HepG2 (cell line): ENCODE data around the gene PACS1. TPM values are rescaled to one million over a fixed set of nuclear protein-coding genes. Genes with fewer than 3 reads are reported as not detected.

Experiments
- ATAC-seq: fragments of 200-7000 bp; cut with Tn5 transposase; 3 replicates; pipeline ENCODE4 v1.9.1; 2020; ENCODE audit warnings: mild to moderate bottlenecking, moderate library complexity
- BruUV-seq: library from RNA; stranded (reverse); fragments of 400-500 nt; replicated peaks from 2 replicates; lab custom pipeline; 2021; lab: Mats Ljungman, UMichigan
- CTCF ChIA-PET: fragments of 300-600 bp; formaldehyde crosslinking; extraction: SDS; loops from one replicate; lab custom pipeline; 2021; ENCODE audit warnings: low total read pairs, inconsistent platforms, low intra/inter-chr PET ratio; lab: Yijun Ruan, JAX
- POLR2A ChIA-PET: fragments of 350-600 bp; sonication (Branson Sonifier 250); formaldehyde crosslinking; loops from one replicate; lab custom pipeline; 2020; ENCODE audit warnings: antibody characterized with exemption, inconsistent platforms; lab: Yijun Ruan, JAX
- DNase-seq: peaks from one replicate; pipeline ENCODE4 v3.0.0-alpha.2; 2015; ENCODE audit warnings: low spot score
- FAIRE-seq: peaks from 3 replicates; lab custom pipeline; 2011; peaks lifted over from hg19 to GRCh38; lab: Jason Lieb, UNC
- H2AFZ ChIP-seq: one replicate; pipeline ENCODE4 v1.6.1; 2011; ENCODE audit warnings: low read length, inconsistent platforms
- H3K27ac ChIP-seq: fragments of 300-600 bp; 3 replicates; pipeline ENCODE4 v1.8.0; 2011; ENCODE audit warnings: mixed run types, mild to moderate bottlenecking, mixed read lengths, low read length, inconsistent platforms; ENCODE audit not compliant: insufficient read depth; ENCODE audit errors: extremely low read length
- H3K27me3 ChIP-seq, 2 experiments: fragments of 200-600 bp in 1 of 2; 2 replicates in 1 of 2; 3 replicates in 1 of 2; pipeline versions ENCODE4 v1.6.0 to v1.8.0; 2011; ENCODE audit warnings: low read length in 2 of 2, mild to moderate bottlenecking in 2 of 2, moderate library complexity in 2 of 2, inconsistent platforms in 1 of 2; ENCODE audit not compliant: insufficient read depth in 2 of 2, control insufficient read depth in 1 of 2
- H3K36me3 ChIP-seq, 2 experiments: fragments of 200-600 bp in 1 of 2; replicated peaks in 1 of 2; 2 replicates in 1 of 2; 3 replicates in 1 of 2; pipeline versions ENCODE4 v1.5.1 to v1.8.0; 2011; ENCODE audit warnings: low read length in 2 of 2, inconsistent platforms in 1 of 2; ENCODE audit not compliant: insufficient read depth in 2 of 2, control insufficient read depth in 1 of 2
- H3K4me1 ChIP-seq: 2 replicates; pipeline ENCODE4 v1.5.1; 2012; ENCODE audit warnings: low read length, inconsistent platforms; ENCODE audit not compliant: insufficient read depth
- H3K4me2 ChIP-seq: 2 replicates; pipeline ENCODE4 v1.6.0; 2011; ENCODE audit warnings: low read depth, low read length, inconsistent platforms
- H3K4me3 ChIP-seq, 3 experiments: fragments of 200-600 bp in 1 of 3; sonication (generic), shearing (Covaris generic) in 1 of 3; replicated peaks in 1 of 3; 2 replicates each; pipeline ENCODE4 v1.5.1; 2011 to 2016; ENCODE audit warnings: low read length in 3 of 3, inconsistent platforms in 2 of 3, low read depth in 2 of 3, mild to moderate bottlenecking in 2 of 3, control low read depth in 1 of 3, mixed read lengths in 1 of 3; ENCODE audit not compliant: insufficient read depth in 1 of 3
- H3K79me2 ChIP-seq: one replicate; pipeline ENCODE4 v1.6.1; 2011; ENCODE audit warnings: low read length, inconsistent platforms; ENCODE audit not compliant: insufficient read depth
- H3K9ac ChIP-seq: 2 replicates; pipeline ENCODE4 v1.6.0; 2011; ENCODE audit warnings: mild to moderate bottlenecking, low read depth, low read length, inconsistent platforms; ENCODE audit not compliant: insufficient read depth
- H3K9me3 ChIP-seq: 2 replicates; pipeline ENCODE4 v1.5.1; 2012; ENCODE audit warnings: mild to moderate bottlenecking, low read length
- H4K20me1 ChIP-seq: 2 replicates; pipeline ENCODE4 v1.6.0; 2011; ENCODE audit warnings: inconsistent platforms, mild to moderate bottlenecking, low read length, moderate library complexity; ENCODE audit not compliant: insufficient read depth
- ATF7-NPFF ChIP-seq: sonication (generic); formaldehyde crosslinking; IDR thresholded peaks from 2 replicates; pipeline ENCODE4 v1.8.1; 2023; ENCODE audit warnings: mild to moderate bottlenecking, low read depth, missing genetic modification reagents, moderate library complexity
- ETS1 ChIP-seq: sonication (generic); formaldehyde crosslinking; IDR thresholded peaks from 2 replicates; pipeline ENCODE4 v1.4.0; 2020; ENCODE audit warnings: missing genetic modification reagents
- GTF2F1 ChIP-seq: fragments of 150-350 bp; IDR thresholded peaks from 2 replicates; pipeline ENCODE4 v1.6.1; 2014; ENCODE audit warnings: low read length
- MBNL3 ChIP-seq: fragments of 250-450 bp; sonication (Bioruptor Pico); conservative IDR thresholded peaks from 2 replicates; pipeline ENCODE4 v1.8.0; 2022; ENCODE audit warnings: mild to moderate bottlenecking, inconsistent platforms
- MYNN ChIP-seq: sonication (generic); formaldehyde crosslinking; IDR thresholded peaks from 2 replicates; pipeline ENCODE4 v1.4.0; 2020; ENCODE audit warnings: mild to moderate bottlenecking, low read depth, missing genetic modification reagents
- NFAT5 ChIP-seq: sonication (generic); formaldehyde crosslinking; IDR thresholded peaks from 2 replicates; pipeline ENCODE4 v1.4.0; 2020; ENCODE audit warnings: missing genetic modification reagents
- POGK ChIP-seq: sonication (generic); formaldehyde crosslinking; conservative IDR thresholded peaks from 2 replicates; pipeline ENCODE4 v1.8.0; 2022; ENCODE audit warnings: mild to moderate bottlenecking, moderate library complexity, missing genetic modification reagents
- TFDP1 ChIP-seq: IDR thresholded peaks from 2 replicates; pipeline ENCODE4 v1.6.1; 2016; ENCODE audit warnings: missing compliant biosample characterization, missing genetic modification reagents, borderline replicate concordance
- TFDP2 ChIP-seq: sonication (generic); formaldehyde crosslinking; IDR thresholded peaks from 2 replicates; pipeline ENCODE4 v1.4.0; 2020; ENCODE audit warnings: missing genetic modification reagents
- ZFP36L2 ChIP-seq: sonication (generic); formaldehyde crosslinking; IDR thresholded peaks from 2 replicates; pipeline ENCODE4 v1.4.0; 2020; ENCODE audit warnings: missing genetic modification reagents
- ZNF138 ChIP-seq: sonication (generic); formaldehyde crosslinking; IDR thresholded peaks from 2 replicates; pipeline ENCODE4 v1.5.0; 2020; ENCODE audit warnings: mild to moderate bottlenecking, low read depth, missing genetic modification reagents
- ZNF33A ChIP-seq: sonication (generic); formaldehyde crosslinking; IDR thresholded peaks from 2 replicates; pipeline ENCODE4 v1.5.1; 2020; ENCODE audit warnings: missing genetic modification reagents, mild to moderate bottlenecking, moderate library complexity, borderline replicate concordance
- ZNF672 ChIP-seq: sonication (generic); formaldehyde crosslinking; IDR thresholded peaks from 2 replicates; pipeline ENCODE4 v1.8.1; 2022; ENCODE audit warnings: missing genetic modification reagents
- ZNF678 ChIP-seq: sonication (generic); formaldehyde crosslinking; IDR thresholded peaks from 2 replicates; pipeline ENCODE4 v1.4.0; 2020; ENCODE audit warnings: mild to moderate bottlenecking, missing genetic modification reagents
- WGBS: methylation state at CpG from one replicate; pipeline ENCODE4 v1.1.6; 2017; ENCODE audit warnings: low lambda C conversion rate; 5-methylcytosine and 5-hydroxymethylcytosine counted together
- in situ Hi-C: cut with HindIII; loops from 2 replicates; pipeline ENCODE4 v1.10.0; 2017; ENCODE audit warnings: low pct_unique_long_range_greater_than_20kb; ENCODE audit not compliant: extremely low pct_ligation_motif_present
- intact Hi-C: fragments of 100-400 bp; cut with micrococcal nuclease; formaldehyde crosslinking; loops from one replicate; pipeline ENCODE4 v1.10.0; 2022; ENCODE audit not compliant: unreplicated experiment
- polyA plus RNA-seq, 8 experiments: library from polyadenylated mRNA; depleted of rRNA in 3 of 8; stranded (reverse) in 7 of 8; unstranded in 1 of 8; fragments of >200 nt; fragmentation: Illumina TruSeq in 4 of 8; extraction: Trizol in 4 of 8; gene quantifications; 2 replicates each; pipeline versions ENCODE4 v1.2.1 to v1.2.3, GENCODE V29; 2011 to 2016; ENCODE audit warnings: low read depth in 4 of 8, missing spikeins in 1 of 8, mixed read lengths in 1 of 8; ENCODE audit not compliant: insufficient read depth in 1 of 8
- total RNA-seq, 5 experiments: library from RNA; depleted of rRNA; stranded (reverse); fragments of >200 nt; fragmentation: Illumina TruSeq; extraction: Trizol; gene quantifications; 2 replicates each; pipeline ENCODE4 v1.2.3, GENCODE V29; 2016; ENCODE audit warnings: low read depth in 1 of 5

The PACS1 gene
- total and polyA plus RNA-seq, 2 of the 13 experiments (the other 11 are each of a cell fraction or from before 2014, with no cell fraction given), result 7.6 to 8.6 TPM

- no peaks in the 10 kb centered on the region for H3K27me3 ChIP-seq
- no peaks in the 10 kb centered on the region for H3K9me3 ChIP-seq
- in situ Hi-C loops, result no loop called here
- no peak overlapping the region for H3K9ac ChIP-seq
- DNase-seq (no peak), FAIRE-seq (no peak), ATAC-seq (no peak)
- no peak overlapping the region for H2AFZ ChIP-seq
- intact Hi-C loops, result no loop called here
- BruUV-seq, result no TSS peak
- WGBS, result 85% methylated on average over 6 of the region's 6 CpGs
- no peaks in the 10 kb centered on the region for H4K20me1 ChIP-seq
- no peak overlapping the region for H3K4me2 ChIP-seq
- no peak overlapping the region for H3K27ac ChIP-seq
- no peaks in the 10 kb centered on the region for H3K79me2 ChIP-seq
- no peak overlapping the region for H3K4me3 ChIP-seq
- POLR2A ChIA-PET, result no interaction called here
- H3K4me1 ChIP-seq, result no peaks in the 10 kb centered on the region
- CTCF ChIA-PET, result no interaction called here
- H3K36me3 ChIP-seq, result peaks cover 3 to 15% of the 10 kb centered on the region in 2 experiments; a peak in 4 of 5 replicates
- TF ChIP-seq TFDP1 (CRISPR knock-in tag), result no peak
- TF ChIP-seq ZNF672 (CRISPR knock-in tag), result no peak
- TF ChIP-seq ZNF33A (CRISPR knock-in tag), result no peak
- TF ChIP-seq ZNF678 (CRISPR knock-in tag), result no peak
- no peak for TF ChIP-seq MBNL3
- TF ChIP-seq ZFP36L2, result no peak
- no peak for TF ChIP-seq ETS1
- no peak for TF ChIP-seq POGK (CRISPR knock-in tag)
- no peak for TF ChIP-seq GTF2F1
- no peak for TF ChIP-seq ATF7-NPFF (CRISPR knock-in tag)
- TF ChIP-seq MYNN (CRISPR knock-in tag), result no peak
- TF ChIP-seq NFAT5 (CRISPR knock-in tag), result no peak
- TF ChIP-seq ZNF138 (CRISPR knock-in tag), result no peak
- no peak for TF ChIP-seq TFDP2 (CRISPR knock-in tag)
Observed at GRCh38 chr11:66230156-66230555, 160.1 kb downstream of the PACS1 start.
